DOHH2 (cell line): ENCODE measurements around the gene HLF.

Experiments used
- EZH2phosphoT487 ChIP-seq: fragments of 200-600 bp; sonication (generic); IDR thresholded peaks from 2 replicates; pipeline ENCODE4 v1.6.1; 2017; ENCODE audit warnings: borderline replicate concordance, mild to moderate bottlenecking, antibody characterized with exemption, low read length, moderate library complexity, mixed read lengths
- TF ChIP-seq, protein P1 (sequence below): fragments of 200-600 bp; sonication (generic); IDR thresholded peaks from one replicate; pipeline ENCODE4 v1.5.1; 2014; ENCODE audit warnings: antibody characterized with exemption, mild to moderate bottlenecking, low read depth, low read length; ENCODE audit not compliant: poor library complexity, severe bottlenecking

DNA sequence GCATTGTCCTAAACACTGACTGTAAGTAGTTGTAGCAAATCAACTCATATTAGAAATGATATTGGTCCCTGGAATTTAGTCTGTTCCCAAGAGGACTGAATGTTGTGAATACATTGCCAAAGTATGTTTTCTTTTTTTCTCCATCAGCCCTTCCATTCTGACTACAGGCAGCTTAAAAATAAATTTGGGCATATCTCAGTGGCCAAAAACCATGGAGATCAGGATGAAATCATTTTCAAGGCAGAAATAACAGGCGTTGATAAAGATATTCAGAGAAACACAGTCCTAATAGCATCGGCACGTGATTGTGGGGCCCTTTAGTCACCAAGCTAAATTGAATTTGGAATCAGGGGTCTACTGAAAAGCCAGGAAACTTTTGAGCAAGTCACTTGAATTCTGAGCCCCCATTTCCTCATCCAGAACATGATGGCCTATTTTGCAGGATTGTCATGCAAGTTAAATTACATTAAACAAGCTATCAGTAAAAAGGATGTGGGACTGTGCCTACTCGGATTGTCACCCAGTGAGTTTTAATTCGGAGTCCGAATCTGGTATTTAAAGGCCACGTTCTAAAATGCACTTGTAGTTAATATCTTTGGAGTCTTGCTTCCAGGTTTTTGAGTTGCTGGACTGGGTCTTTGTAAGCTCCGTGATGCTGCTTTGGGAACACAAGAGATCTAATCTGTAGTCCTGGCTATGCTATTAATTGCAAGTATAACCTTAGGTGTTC is 17.1 kb downstream of the HLF start:
- TF ChIP-seq EZH2phosphoT487: no peak
- TF ChIP-seq, protein P1, sequence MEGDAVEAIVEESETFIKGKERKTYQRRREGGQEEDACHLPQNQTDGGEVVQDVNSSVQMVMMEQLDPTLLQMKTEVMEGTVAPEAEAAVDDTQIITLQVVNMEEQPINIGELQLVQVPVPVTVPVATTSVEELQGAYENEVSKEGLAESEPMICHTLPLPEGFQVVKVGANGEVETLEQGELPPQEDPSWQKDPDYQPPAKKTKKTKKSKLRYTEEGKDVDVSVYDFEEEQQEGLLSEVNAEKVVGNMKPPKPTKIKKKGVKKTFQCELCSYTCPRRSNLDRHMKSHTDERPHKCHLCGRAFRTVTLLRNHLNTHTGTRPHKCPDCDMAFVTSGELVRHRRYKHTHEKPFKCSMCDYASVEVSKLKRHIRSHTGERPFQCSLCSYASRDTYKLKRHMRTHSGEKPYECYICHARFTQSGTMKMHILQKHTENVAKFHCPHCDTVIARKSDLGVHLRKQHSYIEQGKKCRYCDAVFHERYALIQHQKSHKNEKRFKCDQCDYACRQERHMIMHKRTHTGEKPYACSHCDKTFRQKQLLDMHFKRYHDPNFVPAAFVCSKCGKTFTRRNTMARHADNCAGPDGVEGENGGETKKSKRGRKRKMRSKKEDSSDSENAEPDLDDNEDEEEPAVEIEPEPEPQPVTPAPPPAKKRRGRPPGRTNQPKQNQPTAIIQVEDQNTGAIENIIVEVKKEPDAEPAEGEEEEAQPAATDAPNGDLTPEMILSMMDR: no peak
